Lower leg skin (tissue), 4 donors: ENCODE results near the gene ANKFN1. TPM values are rescaled to one million over a fixed set of nuclear protein-coding genes. Genes with fewer than 3 reads are reported as not detected.

Source experiments
- DNase-seq, 2 donors: peaks; one replicate each; pipeline ENCODE4 v3.0.0-alpha.2; 2019; ENCODE audit warnings: low spot score in 2 of 2
- H3K4me3 ChIP-seq: fragments of 200-600 bp; sonication (generic); 2 replicates; pipeline ENCODE4 v1.5.1; 2017; ENCODE audit warnings: mild to moderate bottlenecking, low read depth; ENCODE audit not compliant: poor library complexity, severe bottlenecking
- POLR2A ChIP-seq, 2 donors: fragments of 450-650 bp; IDR thresholded peaks; one replicate each; pipeline ENCODE4 v1.6.1; 2016 to 2017; ENCODE audit warnings: antibody characterized with exemption in 2 of 2, mild to moderate bottlenecking in 1 of 2, moderate library complexity in 1 of 2
- WGBS, 2 donors: methylation state at CpG; one replicate each; pipeline ENCODE4 v1.1.5; 2018; 5-methylcytosine and 5-hydroxymethylcytosine counted together
- intact Hi-C: fragments of 100-400 bp; cut with DNase I; formaldehyde crosslinking; loops from one replicate; pipeline ENCODE4 v1.15.0; 2023; ENCODE audit warnings: low total_unique reads
- total RNA-seq, 4 donors: library from RNA; depleted of rRNA; stranded (reverse); fragments of >200 nt; gene quantifications; one replicate each; pipeline ENCODE4 v1.1.0, GENCODE V29; 2016
- TF ChIP-seq, protein P1 (sequence below), 3 donors: fragments of 450-650 bp; IDR thresholded peaks; one replicate each; pipeline ENCODE4 v1.5.1; 2016; ENCODE audit warnings: antibody characterized with exemption in 3 of 3, mild to moderate bottlenecking in 3 of 3, moderate library complexity in 2 of 3

The ANKFN1 gene
- total RNA-seq, 4 donors from 2014 or later = 1.1 to 3.1 (median 1.4) TPM

- DNase-seq = no peak
- WGBS, 2 donors = 46 to 58% methylated on average over 2 of the region's 2 CpGs
- no peak overlapping the region for H3K4me3 ChIP-seq
- intact Hi-C loops = no loop called here
- no peak for TF ChIP-seq POLR2A (IDR thresholded peaks at IDR 0.05)
- TF ChIP-seq, protein P1, sequence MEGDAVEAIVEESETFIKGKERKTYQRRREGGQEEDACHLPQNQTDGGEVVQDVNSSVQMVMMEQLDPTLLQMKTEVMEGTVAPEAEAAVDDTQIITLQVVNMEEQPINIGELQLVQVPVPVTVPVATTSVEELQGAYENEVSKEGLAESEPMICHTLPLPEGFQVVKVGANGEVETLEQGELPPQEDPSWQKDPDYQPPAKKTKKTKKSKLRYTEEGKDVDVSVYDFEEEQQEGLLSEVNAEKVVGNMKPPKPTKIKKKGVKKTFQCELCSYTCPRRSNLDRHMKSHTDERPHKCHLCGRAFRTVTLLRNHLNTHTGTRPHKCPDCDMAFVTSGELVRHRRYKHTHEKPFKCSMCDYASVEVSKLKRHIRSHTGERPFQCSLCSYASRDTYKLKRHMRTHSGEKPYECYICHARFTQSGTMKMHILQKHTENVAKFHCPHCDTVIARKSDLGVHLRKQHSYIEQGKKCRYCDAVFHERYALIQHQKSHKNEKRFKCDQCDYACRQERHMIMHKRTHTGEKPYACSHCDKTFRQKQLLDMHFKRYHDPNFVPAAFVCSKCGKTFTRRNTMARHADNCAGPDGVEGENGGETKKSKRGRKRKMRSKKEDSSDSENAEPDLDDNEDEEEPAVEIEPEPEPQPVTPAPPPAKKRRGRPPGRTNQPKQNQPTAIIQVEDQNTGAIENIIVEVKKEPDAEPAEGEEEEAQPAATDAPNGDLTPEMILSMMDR (IDR thresholded peaks at IDR 0.05) = no peak
Measured at GRCh38 chr17:56175299-56175955, 22.2 kb downstream of the ANKFN1 start.

DNA sequence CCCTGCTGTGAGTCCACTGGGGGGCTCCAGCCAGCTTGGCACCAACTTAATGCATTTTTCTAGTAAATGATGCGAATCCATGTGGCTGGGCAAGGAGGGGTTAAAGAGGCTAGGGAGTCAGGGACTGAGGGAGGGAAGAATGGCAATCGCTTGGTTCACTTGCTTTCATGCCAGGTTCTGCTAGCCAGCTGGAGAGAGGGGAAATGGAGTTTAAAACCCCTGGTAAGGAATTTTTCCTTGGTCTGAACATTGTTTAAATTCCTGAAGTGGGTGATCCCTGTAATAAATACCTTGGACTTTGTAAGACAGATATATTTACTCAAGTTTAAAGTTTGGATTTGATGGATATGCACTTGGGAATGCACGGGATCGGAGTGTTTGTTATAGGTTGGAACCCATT lies 22.8 kb downstream of the ANKFN1 start:
- H3K4me3 ChIP-seq = no peak overlapping the region
- no peak for DNase-seq
- intact Hi-C loops = no loop called here
- WGBS, 2 donors = 40 to 42% methylated on average over 4 of the region's 4 CpGs
- TF ChIP-seq POLR2A (IDR thresholded peaks at IDR 0.05) = no peak
- TF ChIP-seq, protein P1 (IDR thresholded peaks at IDR 0.05) = no peak

GRCh38 chr17:56177361-56177760 lies 24.1 kb downstream of the ANKFN1 start:
- TF ChIP-seq, protein P1 (IDR thresholded peaks at IDR 0.05) = no peak
- TF ChIP-seq POLR2A (IDR thresholded peaks at IDR 0.05) = no peak
- no peak overlapping the region for H3K4me3 ChIP-seq
- DNase-seq = no peak
- intact Hi-C loops = no loop called here
- WGBS, 2 donors = 70 to 75% methylated on average over 2 of the region's 2 CpGs

- WGBS, 2 donors = 91 to 96% methylated on average over 5 of the region's 5 CpGs
- no peak for DNase-seq
- no peak overlapping the region for H3K4me3 ChIP-seq
- intact Hi-C loops = no loop called here
- TF ChIP-seq POLR2A (IDR thresholded peaks at IDR 0.05) = no peak
- TF ChIP-seq, protein P1 (IDR thresholded peaks at IDR 0.05) = no peak
Measured at GRCh38 chr17:56178203-56178602, 24.9 kb downstream of the ANKFN1 start.

DNA sequence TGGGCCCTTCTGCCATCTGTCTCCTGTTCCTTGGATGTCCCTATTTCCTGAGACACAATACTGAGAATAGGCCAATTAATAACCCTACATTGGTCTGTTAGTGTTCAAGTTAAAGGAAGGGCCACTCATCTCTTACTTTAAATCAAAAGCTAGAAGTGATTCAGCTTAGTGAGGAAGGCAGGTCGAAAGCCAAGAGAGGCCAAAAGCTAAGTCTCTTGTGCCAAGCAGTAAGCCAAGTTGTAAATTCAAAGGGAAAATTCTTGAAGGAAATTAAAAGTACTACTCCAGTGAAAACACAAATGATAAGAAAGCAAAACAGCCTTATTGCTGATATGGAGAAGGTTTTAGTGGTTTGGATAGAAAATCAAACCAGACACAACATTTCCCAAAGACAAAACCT lies 28.8 kb downstream of the ANKFN1 start:
- intact Hi-C loops = no loop called here
- H3K4me3 ChIP-seq = no peak overlapping the region
- TF ChIP-seq, protein P1 (IDR thresholded peaks at IDR 0.05) = no peak
- TF ChIP-seq POLR2A (IDR thresholded peaks at IDR 0.05) = no peak
- WGBS, 2 donors = 68 to 71% methylated on average over 1 of the region's 1 CpG
- DNase-seq = no peak

GRCh38 chr17:56184650-56185049 lies 31.4 kb downstream of the ANKFN1 start:
- no peak overlapping the region for H3K4me3 ChIP-seq
- intact Hi-C loops = no loop called here
- no peak for DNase-seq
- 78 to 83% methylated on average over 6 of the region's 6 CpGs for WGBS, 2 donors
- no peak for TF ChIP-seq POLR2A (IDR thresholded peaks at IDR 0.05)
- TF ChIP-seq, protein P1 (IDR thresholded peaks at IDR 0.05) = no peak
